ENCODE data around the gene FIGN.

The FIGN gene

DNA sequence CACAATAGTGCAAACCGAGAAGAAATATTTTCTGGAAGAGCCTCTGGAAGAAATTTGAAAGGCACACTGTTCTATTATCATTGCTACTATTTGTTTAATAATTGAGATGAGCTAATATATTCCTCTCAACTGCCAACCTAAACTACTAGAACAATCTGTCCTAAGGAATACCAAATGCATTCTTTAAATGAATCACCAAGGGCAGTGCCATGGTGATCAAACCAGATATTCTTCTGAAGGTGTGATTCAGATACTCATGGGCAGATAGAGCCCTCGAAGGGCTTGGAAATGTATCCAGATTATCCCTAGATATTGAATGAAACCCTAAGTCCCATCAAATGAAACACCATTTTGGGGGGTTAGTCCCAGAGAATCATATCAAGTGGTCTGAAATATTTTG lies 76.6 kb downstream of the FIGN start:
- no peak for DNase-seq

DNA sequence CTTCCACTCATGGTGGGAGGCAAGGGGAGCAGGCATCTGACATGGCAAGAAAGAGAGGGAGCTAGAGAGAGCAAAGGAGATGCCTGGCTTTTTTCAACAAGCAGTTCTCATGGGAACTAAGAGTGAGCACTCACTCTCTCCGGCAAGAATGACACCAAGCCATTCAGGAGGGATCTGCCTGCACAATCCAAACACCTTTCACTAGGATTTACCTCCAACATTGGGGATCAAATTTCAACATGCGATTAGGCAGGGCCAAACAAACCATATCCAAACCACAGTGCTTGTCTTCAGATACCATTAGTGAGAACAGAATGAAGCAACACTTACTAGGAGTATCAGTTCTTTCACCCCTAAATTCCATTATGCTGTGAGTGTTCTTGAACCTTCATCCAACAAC lies 77.3 kb downstream of the FIGN start:
- no peak for DNase-seq

DNA sequence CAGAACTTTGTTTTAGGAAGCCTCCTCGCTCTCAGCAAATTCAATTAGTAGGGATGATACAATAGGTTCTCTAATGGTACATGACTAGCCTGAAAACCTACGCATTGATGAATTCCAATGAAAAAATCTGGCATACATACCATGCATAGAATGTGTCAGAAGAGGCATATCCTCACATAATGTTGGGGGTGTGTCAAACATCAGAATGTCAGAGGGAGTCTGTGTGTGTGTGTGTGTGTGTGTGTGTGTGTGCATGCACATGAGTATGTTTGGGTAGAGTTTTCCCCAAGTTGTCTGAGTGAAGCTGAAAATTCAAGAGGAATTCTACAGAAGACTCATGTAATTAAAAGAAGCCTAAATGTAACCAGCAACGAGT lies 78.5 kb downstream of the FIGN start:
- no peak for DNase-seq

DNA sequence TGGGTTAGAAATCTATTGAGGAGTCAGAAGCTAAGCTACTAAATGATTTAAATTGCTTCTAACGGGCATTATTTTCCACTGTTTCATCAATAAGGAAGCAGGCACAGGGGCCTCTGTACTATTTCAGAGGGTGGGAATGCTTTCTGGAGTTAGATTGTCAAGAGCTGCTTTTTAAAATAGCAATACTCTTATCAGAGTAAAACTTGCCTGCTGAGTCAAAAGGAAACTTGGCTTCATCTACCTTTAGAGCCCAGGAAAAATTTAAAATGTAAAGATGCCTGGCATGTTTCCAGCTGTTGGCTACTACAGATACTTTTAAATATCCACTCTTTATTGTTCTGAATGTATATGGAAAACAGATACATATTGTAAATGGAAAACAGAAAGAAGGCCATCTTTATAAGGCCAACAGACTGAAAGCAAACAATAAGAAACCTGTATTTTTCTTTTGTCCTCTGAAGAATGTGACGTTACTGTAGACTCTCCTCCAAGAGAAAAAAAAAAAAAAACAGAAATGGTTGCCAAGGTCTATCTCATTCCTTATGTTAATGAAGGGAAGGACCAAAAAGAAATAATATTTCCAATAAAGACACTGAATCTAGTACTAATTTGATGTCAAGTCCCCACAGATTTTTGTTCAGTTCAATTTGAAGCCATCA lies 79.1 kb downstream of the FIGN start:
- DNase-seq, result no peak

DNA sequence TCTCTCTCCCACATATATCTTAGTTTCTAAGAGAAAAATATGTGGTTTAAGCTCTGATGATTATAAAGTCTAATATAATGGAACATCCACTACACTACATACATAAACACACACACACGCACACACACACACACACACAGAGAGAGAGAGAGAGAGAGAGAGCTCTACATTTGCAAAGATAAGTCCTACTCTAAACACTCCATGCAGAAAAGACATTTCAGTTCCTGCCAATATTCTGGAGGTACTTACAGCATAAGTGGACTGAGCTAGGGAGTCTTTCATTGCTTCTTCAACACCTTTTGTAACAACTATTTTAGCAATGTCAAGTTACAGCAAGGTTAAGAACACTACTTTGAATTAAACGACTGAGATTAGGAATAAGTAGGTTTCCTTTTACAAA lies 80.1 kb downstream of the FIGN start:
- DNase-seq, result no peak

DNA sequence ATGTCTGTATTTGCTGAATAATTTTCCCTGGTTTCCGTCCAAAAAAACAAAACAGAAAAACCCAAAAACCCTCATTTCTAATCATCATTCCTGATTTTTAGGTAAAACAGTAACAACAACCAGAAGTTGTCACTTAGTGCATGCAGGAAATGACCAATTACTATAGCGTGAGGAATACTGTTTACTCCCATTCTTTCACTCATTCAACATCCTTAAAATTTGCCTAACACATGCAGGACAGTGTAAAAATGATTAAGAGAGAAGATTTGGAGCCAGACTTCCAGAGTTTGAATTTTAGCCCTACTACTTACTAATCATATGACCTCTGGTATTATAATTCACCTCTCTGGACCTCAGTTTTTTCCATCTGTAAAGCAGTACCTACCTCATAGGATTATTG lies 83.1 kb downstream of the FIGN start:
- DNase-seq, result no peak

DNA sequence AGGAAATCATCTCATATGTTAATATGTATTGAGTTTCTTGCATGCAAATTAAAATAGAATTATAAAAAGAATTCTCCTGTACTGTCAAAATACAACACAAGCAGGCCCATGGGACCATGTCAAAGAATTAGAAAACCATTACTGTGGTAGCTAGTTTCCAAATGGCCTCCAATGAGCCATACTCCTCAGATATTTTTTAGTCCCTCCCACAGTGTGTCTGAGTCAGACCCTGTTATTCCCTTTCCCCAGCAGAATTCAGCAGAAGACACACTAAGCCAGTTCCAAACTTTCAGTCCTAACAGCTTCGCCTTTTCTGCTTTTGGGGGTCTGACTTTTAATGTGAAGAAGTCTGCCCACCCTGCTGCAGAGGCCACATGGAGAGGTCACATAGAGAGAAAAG lies 86.7 kb downstream of the FIGN start:
- no peak for DNase-seq

DNA sequence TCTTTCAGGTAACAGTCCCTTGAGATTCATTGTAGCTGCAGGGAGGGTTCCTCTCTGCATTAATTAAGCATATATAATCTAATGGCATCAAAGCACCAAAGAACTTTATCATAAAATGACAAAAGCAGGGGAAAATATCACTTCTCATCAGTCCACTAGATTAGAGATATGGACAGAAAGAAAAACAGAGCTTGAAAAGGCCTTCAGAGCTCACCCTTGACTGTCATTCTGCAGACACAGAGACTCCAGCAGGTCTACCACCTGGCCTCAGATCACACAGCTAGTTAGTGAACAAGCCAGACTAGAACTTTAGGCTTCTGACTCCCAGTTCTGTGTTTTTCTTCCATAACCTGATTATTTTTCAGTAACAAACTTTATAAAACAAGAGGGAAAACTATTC lies 88.5 kb downstream of the FIGN start:
- DNase-seq, result no peak

DNA sequence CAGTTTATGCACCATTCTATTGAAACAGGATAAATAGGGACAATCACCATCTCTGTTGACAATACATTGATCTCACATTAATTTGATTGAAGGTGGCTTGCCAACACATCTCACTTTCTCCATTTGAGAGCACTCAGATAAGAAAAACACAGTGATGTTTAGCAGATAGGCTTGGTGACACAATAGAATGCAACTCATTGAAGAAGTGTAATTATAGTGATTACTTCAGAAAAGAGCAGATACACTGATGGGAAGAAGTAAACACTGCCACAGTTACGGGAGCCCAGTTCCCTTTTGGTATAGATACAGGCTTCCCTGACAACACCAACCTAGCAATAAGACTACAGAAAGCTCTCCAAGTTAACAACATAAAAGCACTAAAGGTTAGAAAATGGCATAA lies 89.1 kb downstream of the FIGN start:
- DNase-seq, result no peak

DNA sequence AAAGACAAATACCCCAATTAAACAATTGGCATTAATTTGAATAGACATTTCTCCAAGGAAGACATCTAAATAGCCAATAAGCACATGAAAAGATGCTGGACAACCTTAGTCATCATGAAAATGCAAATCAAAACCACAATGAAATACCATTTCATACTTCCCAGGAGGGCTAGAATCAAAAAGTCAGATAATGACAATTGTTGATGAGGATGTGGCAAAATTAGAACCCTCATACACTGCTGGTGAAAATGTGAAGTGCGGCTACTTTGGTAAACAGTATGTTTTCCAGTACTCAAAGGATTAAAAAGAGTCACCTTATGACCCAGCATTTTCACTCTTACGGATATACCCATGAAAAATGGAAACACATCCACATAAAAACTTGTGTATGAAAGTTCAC lies 91.6 kb downstream of the FIGN start:
- DNase-seq, result no peak

DNA sequence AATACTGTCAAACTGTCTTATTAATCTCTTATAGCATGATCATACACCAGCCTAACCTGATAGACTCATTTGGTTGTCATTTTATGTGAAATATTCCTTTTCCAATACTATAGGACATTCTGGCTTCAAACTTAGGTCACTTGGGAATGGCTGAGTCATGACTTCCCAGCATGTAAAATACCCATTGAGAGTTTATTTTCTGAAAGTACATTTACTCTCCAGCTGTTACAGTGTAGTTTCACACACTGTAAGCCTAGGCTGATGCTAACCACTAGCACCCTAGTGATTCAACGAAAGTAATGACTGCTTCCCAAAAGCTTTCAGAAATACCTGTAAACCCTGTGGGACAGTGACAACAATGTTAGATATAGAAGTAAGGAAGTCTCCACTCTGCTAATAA lies 93.8 kb downstream of the FIGN start:
- DNase-seq, result no peak

DNA sequence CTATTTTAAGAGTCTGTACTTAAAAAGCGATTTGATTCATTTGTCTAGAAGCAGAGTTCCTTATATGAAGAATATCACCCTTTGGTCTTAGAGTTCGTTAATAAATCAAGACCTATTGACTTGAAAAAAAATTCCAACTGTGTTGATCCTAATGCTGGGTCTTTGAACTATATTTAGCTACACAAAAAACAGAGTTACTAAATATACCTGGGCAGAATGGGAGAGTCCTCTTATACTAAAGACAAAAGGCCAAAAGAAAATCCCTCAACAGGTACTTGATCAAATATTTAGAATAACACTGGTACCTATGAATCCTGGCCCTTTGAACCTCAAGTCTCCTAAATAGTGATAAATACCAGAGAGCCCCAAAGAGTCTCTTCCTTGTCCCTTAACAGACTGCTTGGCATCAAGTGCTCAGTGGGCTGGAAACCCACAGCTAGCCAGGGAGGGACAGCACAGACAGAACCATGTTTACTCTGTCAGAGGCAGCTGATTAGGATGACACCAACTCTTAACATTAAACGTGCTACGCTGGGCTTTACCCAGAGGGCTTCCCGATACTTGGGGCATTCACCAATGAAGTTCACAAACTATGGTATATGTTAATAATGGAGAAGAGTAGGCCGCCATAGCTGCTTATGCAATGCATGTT lies 95.1 kb downstream of the FIGN start:
- no peak for DNase-seq

DNA sequence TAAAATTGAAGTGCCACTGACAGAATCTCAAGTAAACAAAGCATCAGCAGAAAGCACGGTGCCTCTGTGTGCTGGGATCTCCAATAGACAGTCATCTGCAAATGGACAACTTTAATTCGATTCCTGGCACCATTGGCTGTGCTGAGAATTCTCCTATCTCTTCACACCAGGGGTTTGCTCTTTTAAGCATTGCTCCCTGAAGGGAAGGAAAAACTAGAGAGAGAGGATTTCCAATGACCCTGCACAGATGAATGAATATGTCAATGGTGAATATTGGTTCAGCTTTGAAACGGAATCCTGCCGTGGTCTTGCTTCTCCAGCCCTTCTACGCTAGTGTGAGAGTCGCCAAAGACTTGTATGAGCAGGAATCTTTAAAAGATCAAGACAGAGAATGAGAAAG lies 97.9 kb downstream of the FIGN start:
- no peak for DNase-seq

DNA sequence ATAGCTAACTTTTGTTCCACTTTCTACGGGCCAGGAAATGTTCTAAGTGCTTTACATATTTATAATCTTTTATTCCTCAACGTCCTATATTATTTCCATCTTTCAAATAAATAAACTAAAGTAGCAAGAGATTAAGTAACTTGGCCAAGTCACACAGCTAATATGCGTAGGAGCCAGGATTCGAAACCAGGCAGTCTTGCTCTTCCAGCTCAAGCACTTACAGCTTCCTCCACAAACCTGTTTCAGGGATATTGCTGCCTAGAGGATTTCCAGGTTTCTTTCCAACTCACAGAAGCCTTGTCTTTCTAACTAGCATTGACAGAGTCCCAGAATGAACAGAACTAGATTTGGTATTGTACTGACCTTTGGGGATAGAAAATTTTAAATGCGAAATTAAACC lies 102.5 kb downstream of the FIGN start:
- no peak for DNase-seq

DNA sequence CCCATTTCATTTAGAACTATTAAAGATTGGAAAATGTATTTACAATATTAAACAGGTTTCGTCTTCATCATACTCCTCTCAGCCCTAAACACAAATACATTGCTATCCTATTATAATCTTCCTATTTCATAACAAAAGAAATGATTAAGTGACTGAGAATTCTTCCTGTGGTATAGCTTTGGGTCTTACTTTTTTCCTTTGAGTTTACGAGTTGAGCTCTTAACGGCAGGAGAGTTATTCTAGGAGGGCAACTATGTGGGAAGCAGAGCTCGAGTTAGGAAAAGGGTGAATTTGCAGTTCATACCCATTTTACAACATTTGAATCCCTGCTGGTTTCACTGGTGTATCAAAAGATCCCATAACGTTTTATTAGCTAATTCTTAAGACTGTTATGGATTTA lies 105.0 kb downstream of the FIGN start:
- DNase-seq, result no peak

DNA sequence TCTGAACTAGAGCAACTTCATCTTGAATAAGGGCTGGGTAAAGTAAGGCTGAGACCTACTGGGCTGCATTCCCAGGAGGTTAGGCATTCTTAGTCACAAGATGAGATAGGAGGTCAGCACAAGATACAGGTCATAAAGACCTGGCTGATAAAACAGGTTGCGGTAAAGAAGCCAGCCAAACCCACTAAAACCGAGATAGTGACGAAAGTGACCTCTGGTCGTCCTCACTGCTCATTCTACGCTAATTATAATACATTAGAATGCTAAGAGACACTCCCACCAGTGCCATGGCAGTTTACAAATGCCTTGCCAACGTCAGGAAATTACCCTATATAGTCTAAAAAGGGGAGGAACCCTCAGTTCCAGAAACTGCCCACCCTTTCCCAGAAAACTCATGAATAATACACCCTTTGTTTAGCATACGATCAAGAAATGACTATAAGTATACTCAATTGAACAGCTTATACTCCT lies 109.1 kb downstream of the FIGN start:
- no peak for DNase-seq

DNA sequence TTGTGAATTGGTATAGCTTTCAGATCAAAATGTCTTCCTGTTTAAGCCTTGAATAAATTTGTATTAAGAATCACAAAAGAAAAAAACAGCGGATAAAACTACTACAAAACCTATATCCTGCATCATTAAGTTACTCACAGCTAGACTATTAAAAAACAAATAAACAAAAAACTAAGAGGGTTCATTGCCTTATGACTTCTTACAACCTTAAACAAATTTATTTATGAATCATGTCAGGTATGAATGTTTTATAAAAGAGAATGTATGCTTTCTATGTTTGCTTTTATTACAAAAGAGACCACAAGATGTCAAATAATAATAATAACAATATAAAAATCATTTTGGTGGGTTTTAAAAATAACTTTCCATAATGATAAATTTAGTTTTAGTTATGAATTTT lies 109.6 kb downstream of the FIGN start:
- no peak for DNase-seq

DNA sequence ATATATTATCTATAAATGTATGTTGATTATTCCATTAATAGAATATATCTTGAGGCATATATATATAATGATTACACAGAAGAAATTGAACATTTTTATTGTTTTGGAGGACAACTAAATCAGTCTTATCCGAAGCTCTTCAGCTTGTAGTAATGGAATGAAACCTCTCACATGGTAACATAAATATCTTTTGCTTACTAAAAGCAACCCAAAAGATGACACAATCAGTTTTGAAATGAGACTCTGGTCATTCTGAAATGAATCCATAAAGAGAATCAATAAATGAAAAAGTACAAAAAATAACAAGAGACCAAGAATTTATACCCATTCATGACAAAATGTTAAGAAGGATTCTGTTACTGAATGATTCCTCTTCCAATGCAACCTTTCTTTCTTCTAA lies 110.2 kb downstream of the FIGN start:
- DNase-seq, result no peak

DNA sequence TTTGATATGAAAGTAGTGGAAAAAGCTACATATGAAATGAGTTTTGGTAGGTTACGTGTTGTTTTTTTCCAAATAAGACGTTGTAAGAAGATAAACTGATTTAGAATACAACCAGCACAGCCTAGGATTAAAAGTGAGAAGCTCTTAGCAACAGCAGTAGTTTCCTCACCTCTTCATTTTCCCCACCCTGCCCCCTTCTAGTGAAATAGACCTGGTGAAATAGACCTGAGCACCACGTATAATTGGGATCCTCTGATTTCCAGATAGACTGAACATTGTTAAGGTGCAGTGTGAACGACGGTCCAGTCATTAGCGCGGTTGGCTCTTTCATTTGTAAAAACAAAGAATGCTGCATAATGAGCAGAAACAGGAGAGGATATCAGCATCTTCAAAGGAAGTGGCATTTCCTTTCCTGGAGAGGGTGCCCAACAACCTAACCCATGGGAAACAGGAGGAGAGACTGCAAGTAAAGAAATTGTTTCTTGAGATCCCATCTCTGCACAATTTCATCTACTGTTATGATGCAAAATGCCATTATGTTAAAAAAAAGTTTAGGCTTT lies 114.3 kb downstream of the FIGN start:
- DNase-seq, result no peak

DNA sequence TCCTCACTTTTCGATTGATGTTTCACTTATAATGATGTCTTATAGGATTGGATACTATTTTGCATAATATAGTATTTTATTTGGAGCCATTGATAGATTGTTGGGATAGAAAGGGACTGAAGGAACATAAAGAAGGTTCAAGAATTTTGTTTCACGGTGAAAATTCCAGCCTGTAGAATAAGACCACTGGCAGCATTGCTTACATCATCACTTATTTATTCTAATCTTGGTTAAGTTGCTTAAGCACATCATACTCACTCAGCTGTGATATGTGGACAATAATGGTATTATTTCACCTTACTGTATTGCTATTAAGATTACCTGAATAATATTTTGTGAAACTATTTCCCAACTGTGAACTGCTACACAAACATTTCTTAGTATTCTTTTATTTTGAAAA lies 118.3 kb downstream of the FIGN start:
- DNase-seq, result no peak

DNA sequence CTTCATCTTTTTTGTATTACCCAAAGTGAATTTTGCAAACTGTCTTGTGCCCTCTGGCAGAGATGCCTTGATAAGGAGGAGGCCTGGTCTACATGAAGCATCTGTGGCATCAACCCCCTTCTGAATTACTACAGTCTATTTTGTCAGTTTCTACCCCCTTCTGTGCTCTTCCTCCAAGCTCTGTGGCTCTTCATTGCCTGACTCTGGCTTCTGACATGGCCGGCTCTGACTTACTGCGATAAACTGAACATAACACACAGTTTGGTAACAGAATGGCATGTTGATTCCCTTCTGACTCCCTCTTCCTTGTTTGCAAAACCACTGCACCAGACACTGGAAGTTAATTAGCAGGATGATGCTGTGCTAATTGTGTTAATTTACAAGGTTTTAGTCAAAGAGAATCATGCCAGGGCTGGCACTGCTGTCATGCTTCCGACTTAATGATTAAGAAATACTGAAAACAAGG lies 122.5 kb downstream of the FIGN start:
- no peak for DNase-seq

DNA sequence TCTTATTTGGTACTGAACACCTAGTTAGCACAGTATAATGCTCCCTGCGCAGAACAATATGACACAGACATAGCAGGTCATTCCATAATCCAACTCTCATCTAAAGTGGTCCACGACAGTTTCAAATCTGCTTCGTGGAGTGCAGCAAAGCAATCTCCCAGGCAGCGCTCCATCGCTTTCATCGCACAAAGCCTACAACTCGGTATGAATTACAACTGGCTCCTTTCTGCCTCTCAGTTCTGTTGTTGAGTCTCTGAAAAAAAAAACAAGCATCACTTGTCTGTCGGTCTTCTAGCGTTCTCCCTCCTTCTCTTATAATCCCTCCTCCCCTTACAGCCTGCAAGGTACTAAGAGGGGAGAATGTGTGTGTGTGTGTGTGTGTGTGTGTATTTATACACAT lies 123.5 kb downstream of the FIGN start:
- no peak for DNase-seq

DNA sequence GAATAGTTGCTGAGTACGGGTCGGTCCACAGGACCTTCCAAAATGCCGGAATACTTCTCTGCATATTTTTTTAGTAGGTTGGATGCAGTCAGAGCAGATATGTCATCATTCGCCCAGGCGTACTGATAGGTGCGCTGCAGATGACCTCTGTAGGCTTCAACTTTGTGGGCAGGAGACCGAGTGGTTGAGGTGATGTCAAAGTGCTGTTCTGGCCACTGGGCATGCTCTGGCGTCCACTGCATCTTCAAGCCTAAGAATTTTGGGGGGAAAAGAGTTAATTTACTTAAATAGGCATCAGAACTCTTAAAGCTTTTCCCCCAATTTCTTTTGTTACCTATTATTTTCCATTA lies 124.3 kb downstream of the FIGN start:
- DNase-seq, result no peak

DNA sequence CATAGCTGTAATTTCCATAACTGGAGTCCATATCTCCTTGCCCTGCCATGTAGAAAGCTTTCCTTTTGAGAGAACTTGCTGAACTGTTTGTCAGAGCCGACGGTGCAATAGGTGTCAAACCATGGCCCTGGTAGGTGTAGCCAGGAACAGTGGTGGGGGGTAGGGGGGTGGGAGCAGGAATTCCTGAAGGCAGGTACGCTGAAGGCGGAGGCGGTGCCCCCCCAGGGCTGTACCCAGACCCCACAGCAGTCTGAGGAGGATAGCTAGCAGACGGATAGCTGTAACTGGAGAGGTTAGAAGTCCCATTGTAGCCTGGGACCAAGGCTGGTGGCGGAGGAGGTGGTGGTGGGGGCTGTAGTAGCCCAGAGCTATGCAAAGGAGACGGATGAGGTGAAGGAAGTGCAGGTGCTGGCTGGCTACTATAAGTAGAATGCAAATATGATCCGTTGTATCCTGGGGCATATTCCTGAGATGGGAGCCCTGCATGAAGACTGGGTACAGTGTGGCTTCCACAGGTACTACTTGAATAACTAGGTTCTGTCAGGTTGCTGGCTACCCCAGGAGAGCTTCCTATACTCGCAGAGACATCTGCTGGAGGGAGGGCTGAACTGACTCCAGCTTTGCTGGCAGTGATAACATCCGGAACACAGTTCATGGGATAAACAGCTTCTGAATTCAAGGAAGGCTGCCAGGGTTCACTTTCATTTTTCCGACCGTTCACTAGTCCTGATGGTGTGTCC lies 124.8 kb downstream of the FIGN start:
- no peak for DNase-seq
